Hepatic stellate cell (primary cell): Measurements from ENCODE around the gene NMUR1.

Experiments used
- DNase-seq: peaks from one replicate; pipeline ENCODE4 v3.0.0; 2011; ENCODE audit warnings: low spot score

NMUR1 gene

DNA sequence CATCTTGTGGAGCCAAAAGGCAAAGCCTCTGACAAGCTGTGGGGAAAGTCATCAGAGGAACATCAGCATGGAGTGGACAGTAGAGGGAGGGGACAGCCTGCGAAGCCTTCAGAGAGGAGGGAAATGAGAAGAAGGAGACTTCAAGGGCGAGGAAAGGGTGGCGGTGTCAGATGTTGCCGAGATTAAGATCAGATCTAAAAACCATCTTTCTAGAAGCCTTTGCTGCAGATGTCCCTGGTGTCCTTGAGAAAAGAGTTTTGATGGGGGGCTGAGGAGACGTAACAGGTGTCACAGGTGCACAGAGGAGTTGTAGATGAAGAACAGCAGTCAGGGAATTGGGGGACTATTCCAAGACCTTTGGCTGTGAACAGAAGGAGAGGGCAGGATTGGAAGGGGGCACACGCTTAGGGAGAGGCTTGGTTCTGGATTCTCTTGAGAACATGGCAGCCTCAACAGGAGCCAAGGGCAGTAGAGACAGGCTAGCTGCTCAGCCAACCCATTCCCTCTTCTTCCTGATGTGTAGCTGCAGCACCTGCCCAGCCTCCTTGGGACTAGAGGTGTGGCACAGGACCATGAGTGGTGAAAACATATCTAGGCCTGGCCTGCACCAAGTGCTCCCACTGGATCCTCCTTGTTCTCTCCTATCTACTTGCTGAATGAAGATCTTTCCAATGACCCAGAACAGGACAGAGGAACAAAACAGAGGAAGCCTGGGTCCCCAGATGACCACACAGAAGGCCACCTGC is 43.2 kb downstream of the NMUR1 start:
- DNase-seq = no peak

DNA sequence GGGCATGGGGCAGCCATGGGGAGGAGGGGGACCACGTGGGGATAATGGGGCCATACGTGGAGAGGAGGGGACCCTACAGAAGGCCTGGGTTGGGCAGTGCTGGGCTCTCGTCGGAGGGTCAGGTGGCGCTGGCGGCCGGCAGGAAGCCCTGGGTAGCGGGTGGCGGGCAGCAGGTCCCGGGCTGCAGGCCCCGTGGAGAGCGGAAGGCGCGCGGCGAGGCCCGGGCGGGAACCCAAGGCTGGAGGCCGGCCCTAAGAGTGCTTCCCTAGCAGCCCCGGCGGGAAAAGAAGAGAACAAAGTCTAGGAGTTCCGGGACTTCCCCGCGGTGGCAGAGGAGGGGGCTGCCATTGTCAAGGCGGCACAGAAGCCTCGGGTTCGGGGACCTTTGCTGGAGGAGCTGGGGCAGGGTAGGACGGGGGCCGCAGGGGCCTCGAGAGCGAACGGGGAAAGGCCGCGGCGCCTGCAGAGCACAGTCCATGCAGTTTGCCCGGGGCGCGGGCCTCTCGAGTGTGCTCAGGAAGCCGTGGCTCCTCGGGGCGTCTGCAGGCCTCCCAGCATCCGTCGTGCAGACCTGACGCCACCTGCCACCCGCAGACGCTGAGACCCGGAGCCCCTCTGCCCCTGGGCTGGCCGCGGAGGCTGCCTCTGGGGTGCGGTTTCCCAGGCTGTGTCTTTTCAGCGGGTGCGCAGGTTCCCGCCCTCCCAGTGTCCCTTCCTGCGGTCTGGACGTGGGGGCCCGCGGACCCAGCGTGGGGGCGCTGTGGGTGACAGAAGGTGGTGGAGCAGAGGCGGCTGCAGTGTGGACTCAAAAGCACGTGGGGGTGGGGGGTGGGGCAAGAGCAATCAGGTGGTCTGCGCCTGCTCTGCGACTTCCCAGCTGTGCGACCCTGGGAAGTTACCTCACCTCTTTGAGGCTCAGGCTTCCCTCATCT is 46.6 kb downstream of the NMUR1 start:
- peak; percentile 45 for DNase-seq

- peak; percentile 91 for DNase-seq
These were observed 47.3 kb downstream of the NMUR1 start for GRCh38 chr2:231482806-231483391.

- DNase-seq = no peak
These were observed 49.5 kb downstream of the NMUR1 start for GRCh38 chr2:231480781-231481180.

DNA sequence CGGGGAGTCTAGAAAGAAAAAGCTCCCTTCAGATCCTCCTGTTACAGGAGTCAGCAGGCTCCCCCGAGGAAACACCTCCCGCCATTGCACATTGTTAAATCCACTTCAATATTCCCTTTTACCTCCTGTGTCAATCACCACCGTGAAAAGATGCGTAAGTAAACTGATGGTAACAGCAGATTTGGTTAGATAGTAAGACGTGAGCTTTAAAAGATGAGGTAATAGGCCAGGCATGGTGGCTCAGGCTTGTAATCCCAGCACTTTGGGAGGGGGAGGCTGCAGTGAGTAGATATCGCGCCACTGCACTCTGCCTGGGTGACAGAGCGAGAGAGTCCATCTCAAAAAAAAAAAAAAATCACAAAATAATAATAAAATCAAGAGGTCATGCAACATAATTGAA is 50.8 kb downstream of the NMUR1 start:
- no peak for DNase-seq

DNA sequence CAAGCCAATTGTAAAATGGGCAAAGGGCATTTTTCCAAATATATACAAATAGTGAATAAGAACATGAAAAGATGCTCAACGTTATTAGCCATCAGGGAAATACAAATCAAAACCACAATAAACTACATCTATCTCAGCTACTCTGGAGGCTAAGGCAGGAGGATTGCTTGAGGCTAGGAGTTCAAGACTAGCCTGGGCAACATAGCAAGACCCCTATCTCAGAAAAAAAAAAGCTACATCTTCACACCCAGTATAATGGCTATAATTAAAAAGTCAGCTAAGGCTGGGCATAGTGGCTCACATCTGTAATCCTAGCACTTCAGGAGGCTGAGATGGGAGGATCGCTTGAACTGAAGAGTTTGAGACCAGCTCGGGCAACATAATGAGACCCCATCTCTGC is 53.3 kb downstream of the NMUR1 start:
- DNase-seq = no peak

GRCh38 chr2:231475965-231476364 is 54.3 kb downstream of the NMUR1 start:
- no peak for DNase-seq
